GM21447 (cell line): Measurements from ENCODE around the gene PRKD2.
"Not testable (repeated sequence)": the region's sequence is repeated elsewhere in the genome, so short reads cannot be mapped to it uniquely, and the experiment has no call there.

Experiments used
- ATAC-seq: cut with Tn5 transposase; IDR thresholded peaks from one replicate; pipeline ENCODE4 v1.9.1; 2021; ENCODE audit not compliant: unreplicated experiment

The PRKD2 gene

GRCh38 chr19:46634656-46635218 lies 82.2 kb downstream of the PRKD2 start:
- no peak for ATAC-seq

- ATAC-seq: peak; percentile 45
Observed at GRCh38 chr19:46634045-46634655, 82.8 kb downstream of the PRKD2 start.

GRCh38 chr19:46633130-46633529 lies 83.8 kb downstream of the PRKD2 start:
- ATAC-seq: no peak

GRCh38 chr19:46631481-46631880 lies 85.4 kb downstream of the PRKD2 start:
- no peak for ATAC-seq

GRCh38 chr19:46630586-46631205 lies 86.2 kb downstream of the PRKD2 start:
- no peak for ATAC-seq

- ATAC-seq: no peak
Observed at GRCh38 chr19:46629546-46630025, 87.3 kb downstream of the PRKD2 start.

GRCh38 chr19:46628970-46629369 lies 87.9 kb downstream of the PRKD2 start:
- ATAC-seq: not testable (repeated sequence)

- no peak for ATAC-seq
Observed at GRCh38 chr19:46626446-46626845, 90.5 kb downstream of the PRKD2 start.

- no peak for ATAC-seq
Observed at GRCh38 chr19:46625731-46626130, 91.2 kb downstream of the PRKD2 start.

GRCh38 chr19:46624958-46625661 lies 91.8 kb downstream of the PRKD2 start, which contains the start of gene PTGIR:
TSS of gene PTGIR (minus strand) at chr19:46625089. CDS start at chr19:46624225, 864 bp downstream.
- ATAC-seq: no peak
